GM21367 (cell line): ENCODE measurements around the gene DNAAF5.

ENCODE experiments used
- ATAC-seq: cut with Tn5 transposase; IDR thresholded peaks from one replicate; pipeline ENCODE4 v1.9.1; 2021; ENCODE audit not compliant: unreplicated experiment

DNAAF5 gene

DNA sequence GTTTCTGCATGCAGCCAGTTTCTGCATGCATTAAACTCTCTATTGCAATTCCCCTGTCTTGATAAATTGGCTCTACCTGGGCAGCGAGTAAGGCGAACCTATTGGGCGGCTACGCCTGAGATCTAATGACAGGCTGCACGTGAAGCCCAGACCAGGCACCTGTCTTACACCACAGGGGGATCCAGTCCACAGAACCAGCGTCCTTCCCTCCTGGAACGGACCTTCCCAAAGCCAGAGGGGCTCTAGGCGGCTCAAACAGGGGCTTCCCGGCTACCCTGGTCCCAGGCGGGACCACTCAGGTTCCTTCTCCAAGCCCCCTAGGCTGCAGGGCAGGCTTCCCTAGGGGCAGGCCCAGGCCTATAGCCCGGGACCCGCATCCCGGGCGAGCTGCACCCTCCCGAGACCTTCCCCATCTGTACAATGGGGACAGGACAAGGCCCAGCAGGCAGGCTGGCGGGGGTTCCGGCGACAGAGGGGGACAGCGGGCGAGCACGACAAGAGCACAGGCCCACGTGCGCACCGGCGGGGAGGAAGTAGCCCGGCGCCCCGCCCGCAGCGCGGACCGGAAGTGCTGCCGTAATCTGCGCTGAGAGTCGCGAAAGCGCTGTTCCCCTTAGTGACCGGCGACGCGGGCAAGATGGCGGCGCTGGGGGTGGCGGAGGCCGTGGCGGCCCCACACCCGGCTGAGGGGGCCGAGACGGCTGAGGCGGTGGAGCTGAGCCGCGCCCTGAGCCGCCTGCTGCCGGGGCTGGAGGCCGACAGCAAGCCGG lies at the start of gene DNAAF5:
DNAAF5 (plus strand) TSS at position 616 of the 770 bp plus-strand sequence; CDS start at position 638, 22 bp downstream.
- peak; percentile 78 for ATAC-seq

GRCh38 chr7:676972-677385 lies 49.5 kb upstream of the DNAAF5 start:
- no peak for ATAC-seq

DNA sequence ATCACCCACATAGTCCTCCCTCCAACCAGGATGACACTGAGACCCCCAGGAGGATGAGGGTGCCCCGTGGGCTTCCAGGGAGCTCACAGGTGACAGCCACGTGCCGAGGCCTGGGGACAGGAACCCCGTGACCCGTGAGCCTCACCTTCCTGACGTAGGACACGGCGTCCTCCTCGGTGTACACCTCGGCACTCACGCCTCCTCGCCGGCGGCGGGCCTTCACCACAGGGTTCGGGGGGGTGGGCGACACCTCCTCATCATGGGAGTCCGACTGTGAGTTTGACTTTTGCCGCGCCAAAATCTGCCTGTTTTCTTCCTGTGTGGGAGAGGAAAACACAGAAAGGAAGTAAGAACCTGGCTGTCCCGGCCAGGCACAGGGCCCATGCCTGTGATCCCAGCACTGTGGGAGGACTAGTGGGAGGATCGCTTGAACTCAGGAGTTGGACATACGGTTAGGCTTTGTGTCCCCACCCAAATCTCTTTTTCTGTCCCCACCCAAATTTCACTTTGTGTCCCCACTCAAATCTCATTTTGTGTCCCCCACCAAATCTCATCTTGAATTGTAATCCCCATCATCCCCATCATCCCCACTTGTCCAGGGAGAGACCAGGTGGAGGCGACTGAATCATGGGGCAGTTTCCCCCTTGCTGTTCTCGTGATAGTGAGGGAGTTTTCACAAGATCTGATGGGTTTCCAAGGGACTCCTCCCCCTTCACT lies 45.9 kb upstream of the DNAAF5 start:
- ATAC-seq, result no peak

DNA sequence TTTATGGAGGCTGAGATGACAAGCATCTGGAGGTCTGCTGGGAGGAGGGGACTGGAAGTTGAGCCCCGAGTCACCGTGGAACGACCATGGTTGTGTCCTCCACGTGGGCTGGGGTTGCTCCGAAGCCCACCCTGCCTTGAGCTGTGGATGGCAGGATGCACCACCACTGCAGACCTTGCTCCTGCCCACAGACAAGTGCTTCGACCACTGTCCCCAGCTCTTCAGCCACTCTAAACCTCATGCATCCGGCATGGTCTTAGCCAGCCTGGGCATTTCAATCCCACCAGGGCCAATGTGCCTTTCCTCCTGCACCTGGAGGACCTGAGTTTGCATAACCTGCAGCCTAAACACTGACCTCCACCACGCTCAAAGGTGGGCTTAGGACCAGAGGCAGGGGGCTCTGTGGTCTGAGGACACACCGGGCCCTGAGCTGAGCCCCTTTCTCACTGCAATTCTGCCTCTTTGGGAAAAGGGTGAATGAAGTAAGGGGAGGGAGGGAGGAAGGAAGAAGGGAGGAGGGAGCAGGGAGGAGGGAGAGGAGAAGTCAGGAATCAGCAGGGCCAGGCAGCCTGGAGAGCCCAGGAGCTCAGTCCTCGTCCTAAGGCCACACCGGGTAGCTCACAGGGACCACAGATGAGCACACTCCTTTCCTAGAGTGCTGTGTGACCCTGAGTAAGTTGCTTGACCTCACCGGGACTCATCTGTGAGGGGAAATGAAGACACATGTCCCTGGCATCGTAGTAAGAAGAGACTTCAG lies 44.8 kb upstream of the DNAAF5 start:
- ATAC-seq, result no peak

GRCh38 chr7:682810-683209 lies 43.7 kb upstream of the DNAAF5 start:
- no peak for ATAC-seq

GRCh38 chr7:683526-684205 lies 42.8 kb upstream of the DNAAF5 start:
- ATAC-seq, result no peak

DNA sequence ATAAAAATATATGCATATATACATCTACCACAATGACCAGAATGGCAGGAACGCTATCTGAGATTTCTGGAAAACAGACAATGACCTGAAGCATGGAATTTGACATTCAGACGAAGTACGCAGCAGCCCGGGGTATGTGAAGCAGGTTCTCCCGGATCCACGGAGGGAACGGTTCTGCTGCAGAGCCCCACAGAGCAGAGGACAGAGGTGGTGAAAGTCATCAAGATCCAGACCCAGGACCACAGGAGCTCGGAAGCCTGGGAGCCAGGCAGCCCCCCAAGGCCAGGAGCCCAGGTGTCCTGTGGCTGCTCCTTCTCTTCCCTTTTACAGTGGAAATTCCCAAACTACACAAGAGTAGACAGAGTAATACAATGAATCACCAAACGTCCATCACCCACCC lies 42.1 kb upstream of the DNAAF5 start:
- no peak for ATAC-seq

DNA sequence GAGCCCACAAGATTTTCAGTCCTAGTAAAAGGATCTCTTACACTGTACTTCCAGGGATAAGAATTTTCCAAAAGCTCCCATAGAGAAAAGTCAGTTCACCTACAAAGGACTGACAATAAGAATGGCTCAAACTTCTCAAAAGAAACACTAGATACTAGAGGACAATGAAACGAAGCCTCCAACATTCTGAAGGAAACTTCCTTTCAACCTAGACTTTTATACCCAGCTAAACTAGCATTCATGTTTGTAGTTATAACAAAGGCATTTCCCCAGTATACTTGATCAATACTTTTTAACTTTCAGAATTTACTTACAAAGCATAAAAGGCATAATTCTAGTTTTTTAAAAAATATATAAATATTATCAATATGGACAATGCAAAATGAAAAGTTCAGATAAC lies 41.0 kb upstream of the DNAAF5 start:
- ATAC-seq, result no peak

GRCh38 chr7:690478-691360 lies 35.8 kb upstream of the DNAAF5 start:
- ATAC-seq, result no peak

DNA sequence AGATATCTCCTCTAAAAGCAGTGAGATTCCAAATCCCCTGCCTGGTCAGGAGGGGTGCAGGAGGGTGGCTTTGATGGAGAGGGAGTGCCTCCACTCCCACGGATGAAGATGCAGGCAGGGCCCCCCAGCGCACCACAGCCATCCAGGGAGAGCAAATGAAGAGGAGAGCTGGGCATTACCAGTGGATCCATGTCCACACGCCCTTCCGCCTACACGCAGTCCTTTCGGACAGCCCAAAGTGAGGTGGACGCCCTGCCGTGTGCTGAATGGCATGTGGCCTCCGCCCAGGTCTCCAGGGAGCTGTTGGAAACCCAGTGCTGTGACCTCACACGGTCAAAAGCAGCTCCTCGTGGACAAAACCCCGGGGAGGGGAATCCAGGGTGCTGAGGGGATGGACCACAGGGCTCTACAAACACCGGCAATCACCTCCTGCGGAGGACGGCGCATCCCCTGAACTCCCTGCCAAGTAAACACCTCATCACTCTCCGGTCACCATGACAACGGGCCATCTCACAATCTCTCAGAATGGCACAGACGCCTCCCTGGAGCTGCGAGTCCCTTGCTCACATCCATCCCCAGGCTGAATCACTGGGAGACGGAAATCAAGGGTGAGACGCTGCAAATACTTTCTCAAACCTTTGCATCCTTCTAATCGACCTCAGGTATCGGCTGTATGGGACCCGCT lies 35.0 kb upstream of the DNAAF5 start:
- no peak for ATAC-seq

- no peak for ATAC-seq
Observed at GRCh38 chr7:693280-693679, 33.2 kb upstream of the DNAAF5 start.

DNA sequence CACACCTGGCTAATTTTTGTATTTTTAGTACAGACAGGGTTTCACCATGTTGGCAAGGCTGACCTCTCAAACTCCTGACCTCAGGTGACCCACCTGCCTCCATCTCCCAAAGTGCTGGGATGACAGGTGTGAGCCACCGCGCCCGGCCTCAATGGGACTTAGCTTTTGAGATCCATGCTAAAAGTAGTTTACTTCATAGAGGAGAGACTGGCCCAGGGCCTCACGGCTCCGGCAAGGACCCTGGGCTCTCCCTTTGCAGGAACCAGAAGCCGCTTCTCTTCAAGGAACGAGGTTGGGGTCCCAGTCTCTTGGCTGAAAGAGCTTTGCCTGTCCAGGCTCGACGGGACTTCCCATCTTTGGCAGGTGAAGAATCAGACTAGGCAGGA lies 30.1 kb upstream of the DNAAF5 start:
- no peak for ATAC-seq

DNA sequence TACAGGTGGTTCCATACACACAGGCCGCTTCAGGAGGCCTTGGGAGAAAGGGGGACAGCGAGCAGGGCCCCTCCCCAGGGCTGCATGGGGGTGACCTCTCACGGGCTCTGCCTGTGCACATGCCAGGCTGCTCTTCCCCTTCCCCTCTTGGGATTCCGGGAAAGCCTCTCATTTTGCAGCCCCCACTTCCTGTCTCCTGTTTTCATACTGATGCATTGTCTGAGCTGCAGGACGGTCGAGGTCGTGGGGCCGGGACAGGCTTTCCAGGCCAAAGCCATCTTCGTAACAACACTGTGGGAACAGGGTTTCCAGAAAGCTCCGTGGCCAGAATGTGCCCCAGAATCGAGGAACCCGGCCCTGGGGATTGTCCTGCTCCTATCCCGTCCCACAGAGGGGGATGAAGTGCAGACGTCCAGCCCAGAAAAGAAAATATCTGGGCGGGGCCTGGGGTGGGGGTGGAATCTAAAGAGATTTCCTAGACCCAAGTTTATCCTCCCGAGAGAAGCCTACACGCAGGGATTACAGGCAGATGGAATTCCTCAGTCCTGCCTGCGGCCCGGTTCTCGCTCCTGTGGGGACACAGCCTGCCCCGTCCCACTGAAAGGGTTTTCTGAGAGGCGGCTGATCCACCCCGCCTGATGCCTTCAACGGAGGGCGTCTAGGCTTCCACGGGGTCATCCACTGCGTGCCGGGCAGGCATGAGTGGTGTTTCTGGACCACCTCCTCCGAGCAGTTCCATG lies 29.5 kb upstream of the DNAAF5 start:
- no peak for ATAC-seq

DNA sequence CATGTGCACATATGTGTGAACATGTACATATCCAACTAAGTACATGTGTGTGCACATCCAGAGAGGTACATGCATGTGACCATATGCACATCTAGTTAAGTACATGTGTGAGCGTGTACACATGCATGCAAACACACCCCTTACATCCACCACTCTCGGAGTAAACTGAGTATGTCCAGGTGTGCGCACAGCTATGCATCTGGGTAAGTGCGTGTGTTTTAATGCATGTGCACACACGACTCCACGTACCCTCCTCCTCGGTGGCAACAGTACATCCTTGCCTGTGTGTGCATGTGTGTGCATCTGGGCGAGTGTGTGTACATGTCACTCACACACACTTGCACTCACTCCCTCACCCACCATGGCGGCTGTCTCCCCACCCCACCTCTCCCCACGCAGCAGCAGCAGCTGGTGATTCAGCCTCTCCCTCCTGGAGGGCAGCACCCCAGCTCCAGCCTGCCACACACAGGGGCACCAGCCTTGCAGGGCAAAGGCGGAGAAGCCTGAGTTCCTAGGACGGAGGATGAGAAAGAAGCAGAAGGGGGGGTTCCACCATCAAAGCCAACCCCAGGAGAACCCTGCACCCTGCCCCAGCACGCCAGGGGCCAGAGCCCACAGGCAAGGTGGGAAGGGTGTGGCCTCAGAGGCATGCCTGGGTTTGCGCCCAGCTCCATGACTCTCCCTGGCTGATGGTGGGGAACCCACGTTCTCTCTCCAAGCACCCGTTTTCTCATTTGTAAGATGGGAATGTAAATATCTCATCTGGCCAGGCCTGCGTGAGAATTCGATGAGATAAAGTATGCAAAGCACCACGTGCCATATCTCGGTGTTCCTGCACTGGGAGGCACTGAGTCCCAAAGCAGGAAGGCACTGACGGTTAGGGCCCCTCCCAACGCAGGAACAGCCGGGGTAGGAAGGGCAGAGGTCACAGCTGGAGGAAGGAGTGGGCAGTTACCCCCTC lies 27.7 kb upstream of the DNAAF5 start:
- ATAC-seq, result no peak

GRCh38 chr7:699476-700170 lies 26.9 kb upstream of the DNAAF5 start:
- no peak for ATAC-seq

- ATAC-seq, result no peak
Observed at GRCh38 chr7:701086-701671, 25.3 kb upstream of the DNAAF5 start.

GRCh38 chr7:703049-703448 lies 23.4 kb upstream of the DNAAF5 start:
- no peak for ATAC-seq
